Measurements from ENCODE around the gene ANK3. TPM values are rescaled to one million over a fixed set of nuclear protein-coding genes. Genes with fewer than 3 reads are reported as not detected.
A peak's percentile ranks its signal among the peaks of the same experiment; 100 is the strongest.
"Not testable (repeated sequence)": the region's sequence is repeated elsewhere in the genome, so short reads cannot be mapped to it uniquely, and the experiment has no call there.

ANK3 gene
- total RNA-seq, 1 experiment from 2014 or later = 0.97 TPM

DNA sequence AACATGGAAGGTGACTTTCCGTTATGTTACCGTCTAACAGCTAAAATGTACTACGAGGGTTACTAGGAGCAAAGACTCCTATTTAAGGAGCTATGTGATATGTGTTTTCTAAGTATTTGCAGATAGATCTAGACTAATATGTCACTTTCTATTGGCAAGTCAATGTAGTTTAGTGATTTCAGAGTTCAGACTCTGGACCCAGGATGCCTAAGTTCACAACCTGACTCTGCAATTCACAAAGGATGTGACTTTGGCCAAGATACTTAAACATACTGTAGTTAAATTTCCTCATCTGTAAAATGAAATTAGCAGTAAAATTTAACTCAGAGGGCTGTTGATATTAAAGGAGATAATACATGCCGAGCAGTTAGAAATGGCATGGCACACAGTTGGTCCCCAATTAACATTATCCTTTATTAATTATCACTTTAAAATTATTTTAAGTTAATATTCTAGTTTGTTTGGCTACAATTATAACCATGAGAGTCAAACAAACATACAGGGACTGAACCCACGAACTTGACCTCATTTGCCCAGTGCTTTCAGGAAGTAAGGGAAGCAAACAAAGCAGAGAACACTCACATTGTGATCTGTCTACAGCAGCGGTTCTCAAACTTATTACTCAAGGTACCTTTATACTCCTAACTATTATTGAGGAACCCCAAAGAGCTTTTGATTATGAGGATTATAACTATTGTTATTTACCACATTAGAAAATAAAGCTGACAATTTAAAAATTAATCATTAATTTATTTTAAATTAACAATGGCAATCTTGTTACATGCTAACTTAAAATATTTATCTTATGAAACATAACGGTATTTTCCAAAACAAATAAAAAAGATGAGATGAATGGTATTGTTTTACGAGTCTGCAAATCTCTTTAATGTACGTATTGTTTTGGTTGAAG lies 94.4 kb downstream of the ANK3 start:
- no peak for DNase-seq (ENCODE audit: low read depth in 1 of 2, low spot score in 2 of 2)
- no peaks in the 10 kb centered on the region for H3K36me3 ChIP-seq
- no peaks in the 10 kb centered on the region for H3K9me3 ChIP-seq (replicated peaks)
- no peaks in the 10 kb centered on the region for H3K27me3 ChIP-seq (replicated peaks)
- H3K27ac ChIP-seq = no peak overlapping the region
- 0 out of 2 replicates have a peak, but pooled peaks cover under 1% of the 10 kb centered on the region for H3K4me1 ChIP-seq (replicated peaks)
- H3K4me3 ChIP-seq = no peak overlapping the region

GRCh38 chr10:60293581-60294175 lies 96.0 kb downstream of the ANK3 start:
- no peak for DNase-seq (ENCODE audit: low read depth in 1 of 2, low spot score in 2 of 2)
- no peak overlapping the region for H3K27ac ChIP-seq
- no peaks in the 10 kb centered on the region for H3K9me3 ChIP-seq (replicated peaks)
- no peaks in the 10 kb centered on the region for H3K4me1 ChIP-seq (replicated peaks)
- H3K36me3 ChIP-seq = no peaks in the 10 kb centered on the region
- no peaks in the 10 kb centered on the region for H3K27me3 ChIP-seq (replicated peaks)
- H3K4me3 ChIP-seq = no peak overlapping the region

GRCh38 chr10:60292998-60293397 lies 96.7 kb downstream of the ANK3 start:
- Histone ChIP-seq H3K27me3 (replicated peaks) (no peaks in the 10 kb centered on the region), H3K9me3 (replicated peaks) (no peaks in the 10 kb centered on the region), H3K4me3 (no peak overlapping the region), H3K27ac (no peak overlapping the region), H3K36me3 (no peaks in the 10 kb centered on the region), H3K4me1 (replicated peaks) (no peaks in the 10 kb centered on the region)
- no peak for DNase-seq (ENCODE audit: low read depth in 1 of 2, low spot score in 2 of 2)

- H3K4me3 ChIP-seq; H3K27ac ChIP-seq; H3K4me1 ChIP-seq (replicated peaks); H3K36me3 ChIP-seq; DNase-seq (ENCODE audit: low read depth in 1 of 2, low spot score in 2 of 2); H3K9me3 ChIP-seq (replicated peaks); H3K27me3 ChIP-seq (replicated peaks): not testable (repeated sequence)
Observed at GRCh38 chr10:60292536-60292935, 97.1 kb downstream of the ANK3 start.

GRCh38 chr10:60291344-60291930 lies 98.2 kb downstream of the ANK3 start:
- no peaks in the 10 kb centered on the region for H3K36me3 ChIP-seq
- H3K27ac ChIP-seq = no peak overlapping the region
- no peaks in the 10 kb centered on the region for H3K27me3 ChIP-seq (replicated peaks)
- H3K4me3 ChIP-seq = no peak overlapping the region
- H3K9me3 ChIP-seq (replicated peaks) = no peaks in the 10 kb centered on the region
- no peak for DNase-seq (ENCODE audit: low read depth in 1 of 2, low spot score in 2 of 2)
- no peaks in the 10 kb centered on the region for H3K4me1 ChIP-seq (replicated peaks)

GRCh38 chr10:60290558-60290957 lies 99.1 kb downstream of the ANK3 start:
- no peaks in the 10 kb centered on the region for H3K9me3 ChIP-seq (replicated peaks)
- no peak overlapping the region for H3K27ac ChIP-seq
- H3K4me1 ChIP-seq (replicated peaks) = no peaks in the 10 kb centered on the region
- H3K4me3 ChIP-seq = no peak overlapping the region
- H3K36me3 ChIP-seq = no peaks in the 10 kb centered on the region
- no peaks in the 10 kb centered on the region for H3K27me3 ChIP-seq (replicated peaks)
- DNase-seq (ENCODE audit: low read depth in 1 of 2, low spot score in 2 of 2) = no peak

GRCh38 chr10:60289800-60290199 lies 99.9 kb downstream of the ANK3 start:
- Histone ChIP-seq H3K9me3 (replicated peaks) (no peaks in the 10 kb centered on the region), H3K36me3 (no peaks in the 10 kb centered on the region), H3K4me1 (replicated peaks) (no peaks in the 10 kb centered on the region), H3K27me3 (replicated peaks) (no peaks in the 10 kb centered on the region), H3K27ac (no peak overlapping the region), H3K4me3 (no peak overlapping the region)
- DNase-seq (ENCODE audit: low read depth in 1 of 2, low spot score in 2 of 2) = no peak

DNA sequence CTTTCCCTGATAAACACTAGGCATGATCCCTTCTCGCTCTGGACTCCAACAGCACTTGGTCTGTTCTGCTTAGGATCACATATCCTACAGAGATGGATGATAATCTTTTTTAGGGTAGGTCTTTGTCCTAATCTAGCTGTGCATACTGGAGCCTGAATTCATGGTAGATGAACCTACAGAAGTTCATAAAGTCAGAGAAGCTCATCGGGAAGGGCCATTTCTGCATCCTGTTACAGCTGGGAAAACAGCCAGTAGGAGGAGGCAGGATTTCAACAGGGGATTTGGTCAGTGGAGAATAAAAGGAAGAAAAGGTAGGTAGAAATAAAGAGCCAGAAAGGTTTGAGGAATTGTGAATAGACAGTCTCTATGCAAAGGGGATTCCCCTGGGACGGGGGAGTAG lies 101.4 kb downstream of the ANK3 start:
- H3K27ac ChIP-seq = no peak overlapping the region

DNA sequence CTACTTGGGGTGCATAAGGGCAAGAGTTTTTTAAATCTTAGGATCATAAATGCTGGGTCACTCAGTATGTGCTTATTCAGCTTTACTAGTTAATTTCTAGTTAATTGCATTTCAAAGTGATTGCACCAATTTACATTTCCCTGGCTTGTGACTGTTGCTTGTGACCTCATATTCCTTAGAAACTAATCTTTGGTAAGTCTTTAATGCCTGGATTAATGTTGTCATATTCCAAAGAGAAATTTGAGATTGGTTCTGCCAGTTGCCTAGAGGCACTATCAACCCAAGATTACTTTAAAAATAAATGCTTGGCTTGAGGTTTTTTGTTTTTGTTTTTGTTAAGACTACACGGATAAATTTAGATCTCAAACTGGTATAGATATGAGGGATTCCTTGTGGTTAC lies 103.1 kb downstream of the ANK3 start:
- no peaks in the 10 kb centered on the region for H3K27me3 ChIP-seq (replicated peaks)
- no peak for DNase-seq (ENCODE audit: low read depth in 1 of 2, low spot score in 2 of 2)
- H3K9me3 ChIP-seq (replicated peaks) = no peaks in the 10 kb centered on the region
- H3K27ac ChIP-seq = no peak overlapping the region
- H3K4me3 ChIP-seq = no peak overlapping the region
- no peaks in the 10 kb centered on the region for H3K36me3 ChIP-seq
- peaks cover 13% of the 10 kb centered on the region for H3K4me1 ChIP-seq (replicated peaks)

More for the DNA sequence above, 101.4 kb downstream of the ANK3 start:
- no peak for DNase-seq (ENCODE audit: low read depth in 1 of 2, low spot score in 2 of 2)
- Histone ChIP-seq H3K36me3 (no peaks in the 10 kb centered on the region), H3K27me3 (replicated peaks) (no peaks in the 10 kb centered on the region), H3K4me3 (no peak overlapping the region), H3K9me3 (replicated peaks) (no peaks in the 10 kb centered on the region), H3K4me1 (replicated peaks) (peaks cover 3% of the 10 kb centered on the region)

- Histone ChIP-seq H3K4me3 (no peak overlapping the region), H3K36me3 (no peaks in the 10 kb centered on the region), H3K27ac (no peak overlapping the region), H3K9me3 (replicated peaks) (no peaks in the 10 kb centered on the region), H3K4me1 (replicated peaks) (peaks cover 13% of the 10 kb centered on the region), H3K27me3 (replicated peaks) (no peaks in the 10 kb centered on the region)
- no peak for DNase-seq (ENCODE audit: low read depth in 1 of 2, low spot score in 2 of 2)
Observed at GRCh38 chr10:60283397-60283796, 106.3 kb downstream of the ANK3 start.

- no peaks in the 10 kb centered on the region for H3K36me3 ChIP-seq
- 0 out of 2 replicates have a peak overlapping the region, but pooled peaks have one; percentile 11 for H3K27ac ChIP-seq
- peaks cover 13% of the 10 kb centered on the region for H3K4me1 ChIP-seq (replicated peaks)
- H3K27me3 ChIP-seq (replicated peaks) = no peaks in the 10 kb centered on the region
- DNase-seq (ENCODE audit: low read depth in 1 of 2, low spot score in 2 of 2) = peak in 1 of 2 experiments; percentile 48
- no peaks in the 10 kb centered on the region for H3K9me3 ChIP-seq (replicated peaks)
- no peak overlapping the region for H3K4me3 ChIP-seq
Observed at GRCh38 chr10:60282771-60283353, 106.8 kb downstream of the ANK3 start.

DNA sequence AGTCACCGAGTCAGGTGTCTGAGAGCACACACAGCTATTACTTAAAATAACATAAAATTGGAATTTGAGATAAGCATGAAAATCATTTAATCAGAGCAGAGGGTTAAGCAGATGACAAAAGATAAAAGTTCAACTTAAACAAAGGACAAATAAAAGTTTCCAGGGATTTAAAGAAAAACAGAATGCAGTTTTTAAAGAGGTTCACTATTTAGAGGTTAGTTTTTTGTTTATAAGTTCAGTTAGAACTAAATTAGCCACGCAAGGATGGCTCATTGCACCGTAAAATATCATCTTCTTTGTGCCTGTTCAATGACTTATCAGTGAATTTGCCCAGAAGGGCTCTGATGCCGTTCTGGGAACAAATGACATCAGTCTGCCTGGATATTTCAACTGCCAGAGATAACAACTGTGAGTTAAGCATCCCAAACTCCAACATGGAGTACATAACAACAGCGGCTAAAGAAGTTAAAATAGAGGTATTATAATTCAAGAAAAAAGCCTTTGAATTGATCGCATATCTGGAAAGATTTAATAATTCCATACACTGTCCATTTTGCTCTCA lies 107.8 kb downstream of the ANK3 start:
- DNase-seq (ENCODE audit: low read depth in 1 of 2, low spot score in 2 of 2) = no peak
- Histone ChIP-seq H3K4me3 (no peak overlapping the region), H3K36me3 (no peaks in the 10 kb centered on the region), H3K4me1 (replicated peaks) (peaks cover 13% of the 10 kb centered on the region), H3K27ac (no peak overlapping the region), H3K27me3 (replicated peaks) (no peaks in the 10 kb centered on the region), H3K9me3 (replicated peaks) (no peaks in the 10 kb centered on the region)

DNA sequence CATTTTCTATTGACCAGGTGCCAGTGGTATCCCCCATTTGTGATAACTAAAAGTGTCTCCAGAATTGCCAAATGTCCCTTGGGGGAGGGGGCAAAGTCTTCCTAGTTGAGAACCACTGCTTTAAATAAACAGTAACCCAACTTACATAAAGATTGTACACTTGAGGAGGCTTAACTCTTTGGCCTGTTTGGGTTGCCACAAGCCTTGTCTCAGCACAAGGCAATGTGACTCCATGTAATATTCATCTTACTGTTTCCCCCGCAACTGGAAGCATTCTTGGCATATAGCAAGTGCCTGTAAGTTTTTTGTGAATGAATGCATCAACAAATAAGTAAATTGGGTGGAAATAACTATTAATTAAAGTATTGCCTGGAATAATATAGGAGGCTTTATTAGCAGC lies 108.3 kb downstream of the ANK3 start:
- H3K27me3 ChIP-seq (replicated peaks) = no peaks in the 10 kb centered on the region
- H3K36me3 ChIP-seq = no peaks in the 10 kb centered on the region
- no peak overlapping the region for H3K4me3 ChIP-seq
- no peaks in the 10 kb centered on the region for H3K9me3 ChIP-seq (replicated peaks)
- no peak overlapping the region for H3K27ac ChIP-seq
- DNase-seq (ENCODE audit: low read depth in 1 of 2, low spot score in 2 of 2) = no peak
- peaks cover 13% of the 10 kb centered on the region for H3K4me1 ChIP-seq (replicated peaks)

Data from SJSA1 (cell line).